ENCODE data around the gene GABBR1.

GRCh38 chr6:29593199-29593855, 39.7 kb downstream of the GABBR1 start:
- TF ChIP-seq EP300 (IDR thresholded peaks at IDR 0.05; ENCODE audit: borderline replicate concordance) (no peak), MAX (IDR thresholded peaks at IDR 0.05) (no peak), FOXM1 (IDR thresholded peaks at IDR 0.05; ENCODE audit: borderline replicate concordance, low read depth) (no peak), TAF1 (IDR thresholded peaks at IDR 0.05; ENCODE audit: low read depth) (no peak), YY1 (IDR thresholded peaks at IDR 0.05; ENCODE audit: low read depth) (no peak), RAD21 (IDR thresholded peaks at IDR 0.05; ENCODE audit: low read depth) (no peak), CEBPB (IDR thresholded peaks at IDR 0.05) (no peak)
- TF ChIP-seq, protein P1, sequence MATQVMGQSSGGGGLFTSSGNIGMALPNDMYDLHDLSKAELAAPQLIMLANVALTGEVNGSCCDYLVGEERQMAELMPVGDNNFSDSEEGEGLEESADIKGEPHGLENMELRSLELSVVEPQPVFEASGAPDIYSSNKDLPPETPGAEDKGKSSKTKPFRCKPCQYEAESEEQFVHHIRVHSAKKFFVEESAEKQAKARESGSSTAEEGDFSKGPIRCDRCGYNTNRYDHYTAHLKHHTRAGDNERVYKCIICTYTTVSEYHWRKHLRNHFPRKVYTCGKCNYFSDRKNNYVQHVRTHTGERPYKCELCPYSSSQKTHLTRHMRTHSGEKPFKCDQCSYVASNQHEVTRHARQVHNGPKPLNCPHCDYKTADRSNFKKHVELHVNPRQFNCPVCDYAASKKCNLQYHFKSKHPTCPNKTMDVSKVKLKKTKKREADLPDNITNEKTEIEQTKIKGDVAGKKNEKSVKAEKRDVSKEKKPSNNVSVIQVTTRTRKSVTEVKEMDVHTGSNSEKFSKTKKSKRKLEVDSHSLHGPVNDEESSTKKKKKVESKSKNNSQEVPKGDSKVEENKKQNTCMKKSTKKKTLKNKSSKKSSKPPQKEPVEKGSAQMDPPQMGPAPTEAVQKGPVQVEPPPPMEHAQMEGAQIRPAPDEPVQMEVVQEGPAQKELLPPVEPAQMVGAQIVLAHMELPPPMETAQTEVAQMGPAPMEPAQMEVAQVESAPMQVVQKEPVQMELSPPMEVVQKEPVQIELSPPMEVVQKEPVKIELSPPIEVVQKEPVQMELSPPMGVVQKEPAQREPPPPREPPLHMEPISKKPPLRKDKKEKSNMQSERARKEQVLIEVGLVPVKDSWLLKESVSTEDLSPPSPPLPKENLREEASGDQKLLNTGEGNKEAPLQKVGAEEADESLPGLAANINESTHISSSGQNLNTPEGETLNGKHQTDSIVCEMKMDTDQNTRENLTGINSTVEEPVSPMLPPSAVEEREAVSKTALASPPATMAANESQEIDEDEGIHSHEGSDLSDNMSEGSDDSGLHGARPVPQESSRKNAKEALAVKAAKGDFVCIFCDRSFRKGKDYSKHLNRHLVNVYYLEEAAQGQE (IDR thresholded peaks at IDR 0.05; ENCODE audit: low read depth) = no peak
